Progenitor cell of endocrine pancreas (in vitro differentiated cells): ENCODE measurements around the gene ZBTB16. TPM values are rescaled to one million over a fixed set of nuclear protein-coding genes. Genes with fewer than 3 reads are reported as not detected.

ENCODE experiments used
- DNase-seq: peaks from one replicate; pipeline ENCODE4 v3.0.0; 2021; ENCODE audit warnings: low spot score; ENCODE audit not compliant: unreplicated experiment
- H3K27ac Mint-ChIP-seq: 2 replicates; pipeline ENCODE4 v1.8.0; 2021; ENCODE audit warnings: mild to moderate bottlenecking, moderate library complexity, mixed read lengths
- H3K27me3 Mint-ChIP-seq: 2 replicates; pipeline ENCODE4 v1.8.0; 2021; ENCODE audit warnings: mixed read lengths
- H3K36me3 Mint-ChIP-seq: 2 replicates; pipeline ENCODE4 v1.8.0; 2022; ENCODE audit warnings: mixed read lengths; ENCODE audit not compliant: insufficient read depth
- H3K4me1 Mint-ChIP-seq: 2 replicates; pipeline ENCODE4 v1.8.0; 2021; ENCODE audit warnings: low read depth, mixed read lengths
- H3K4me3 Mint-ChIP-seq: 2 replicates; pipeline ENCODE4 v1.8.0; 2021; ENCODE audit warnings: low read depth, mild to moderate bottlenecking, moderate library complexity, mixed read lengths
- H3K9me3 Mint-ChIP-seq: 2 replicates; pipeline ENCODE4 v1.8.0; 2021; ENCODE audit warnings: low read depth, mixed read lengths
- CTCF ChIP-seq: fragments of 200-600 bp; sonication (generic); IDR thresholded peaks from one replicate; pipeline ENCODE4 v1.5.0; 2021; ENCODE audit warnings: antibody characterized with exemption, mild to moderate bottlenecking; ENCODE audit not compliant: unreplicated experiment
- total RNA-seq: library from RNA; stranded (reverse); gene quantifications from 2 replicates; pipeline ENCODE4 v1.2.1, GENCODE V29; 2021

ZBTB16 gene
- total RNA-seq, 1 donor from 2014 or later = 29.6 TPM

GRCh38 chr11:114265122-114265878 is 205.8 kb downstream of the ZBTB16 start:
- Mint-ChIP-seq H3K4me1 (peaks cover under 1% of the 10 kb centered on the region), H3K36me3 (no peaks in the 10 kb centered on the region), H3K27me3 (peaks cover 3% of the 10 kb centered on the region), H3K27ac (no peak overlapping the region), H3K4me3 (no peak overlapping the region), H3K9me3 (no peaks in the 10 kb centered on the region)
- TF ChIP-seq CTCF = no peak
- no peak for DNase-seq

- H3K9me3 Mint-ChIP-seq = no peaks in the 10 kb centered on the region
- H3K27ac Mint-ChIP-seq = no peak overlapping the region
- no peak for TF ChIP-seq CTCF
- H3K27me3 Mint-ChIP-seq = peaks cover 20% of the 10 kb centered on the region
- H3K4me3 Mint-ChIP-seq = no peak overlapping the region
- H3K36me3 Mint-ChIP-seq = no peaks in the 10 kb centered on the region
- H3K4me1 Mint-ChIP-seq = no peaks in the 10 kb centered on the region
- DNase-seq = no peak
These were observed 210.0 kb downstream of the ZBTB16 start for GRCh38 chr11:114269498-114269897.

- H3K36me3 Mint-ChIP-seq = no peaks in the 10 kb centered on the region
- no peak overlapping the region for H3K4me3 Mint-ChIP-seq
- H3K27me3 Mint-ChIP-seq = peaks cover 24% of the 10 kb centered on the region
These were observed 211.2 kb downstream of the ZBTB16 start for GRCh38 chr11:114270531-114271270.

GRCh38 chr11:114271316-114271715 is 211.8 kb downstream of the ZBTB16 start:
- no peak for TF ChIP-seq CTCF
- Mint-ChIP-seq H3K4me3 (no peak overlapping the region), H3K27ac (no peak overlapping the region), H3K9me3 (no peaks in the 10 kb centered on the region), H3K4me1 (no peaks in the 10 kb centered on the region), H3K27me3 (peaks cover 26% of the 10 kb centered on the region), H3K36me3 (no peaks in the 10 kb centered on the region)
- no peak for DNase-seq

More at GRCh38 chr11:114270531-114271270, 211.2 kb downstream of the ZBTB16 start:
- no peak overlapping the region for H3K27ac Mint-ChIP-seq
- no peak for TF ChIP-seq CTCF
- H3K9me3 Mint-ChIP-seq = no peaks in the 10 kb centered on the region
- no peaks in the 10 kb centered on the region for H3K4me1 Mint-ChIP-seq
- no peak for DNase-seq

- H3K4me3 Mint-ChIP-seq = no peak overlapping the region
- H3K36me3 Mint-ChIP-seq = no peaks in the 10 kb centered on the region
- H3K27me3 Mint-ChIP-seq = peaks cover 27% of the 10 kb centered on the region
- peaks cover under 1% of the 10 kb centered on the region for H3K4me1 Mint-ChIP-seq
- no peaks in the 10 kb centered on the region for H3K9me3 Mint-ChIP-seq
- TF ChIP-seq CTCF = no peak
- no peak for DNase-seq
- no peak overlapping the region for H3K27ac Mint-ChIP-seq
These were observed 212.8 kb downstream of the ZBTB16 start for GRCh38 chr11:114272311-114272710.
